ENCODE measurements around the gene CARD11.

The CARD11 gene

GRCh38 chr7:2943851-2944601, 99.6 kb downstream of the CARD11 start:
- TF ChIP-seq CTCF (IDR thresholded peaks at IDR 0.05; ENCODE audit: low read depth, low read length, missing control alignments): no peak
- H3K4me3 ChIP-seq (ENCODE audit: low read depth, low read length): no peak overlapping the region

GRCh38 chr7:2941216-2941859, 102.3 kb downstream of the CARD11 start:
- H3K4me3 ChIP-seq (ENCODE audit: low read depth, low read length): no peak overlapping the region
- DNase-seq (ENCODE audit: low read depth): no peak
- TF ChIP-seq CTCF (IDR thresholded peaks at IDR 0.05; ENCODE audit: low read depth, low read length, missing control alignments): no peak

More at GRCh38 chr7:2943851-2944601, 99.6 kb downstream of the CARD11 start:
- DNase-seq (ENCODE audit: low read depth): no peak

GRCh38 chr7:2940466-2940865, 103.2 kb downstream of the CARD11 start:
- H3K4me3 ChIP-seq (ENCODE audit: low read depth, low read length): no peak overlapping the region
- no peak for DNase-seq (ENCODE audit: low read depth)
- no peak for TF ChIP-seq CTCF (IDR thresholded peaks at IDR 0.05; ENCODE audit: low read depth, low read length, missing control alignments)

- H3K4me3 ChIP-seq (ENCODE audit: low read depth, low read length): no peak overlapping the region
- DNase-seq (ENCODE audit: low read depth): no peak
- TF ChIP-seq CTCF (IDR thresholded peaks at IDR 0.05; ENCODE audit: low read depth, low read length, missing control alignments): no peak
These were observed 104.3 kb downstream of the CARD11 start for GRCh38 chr7:2939193-2939885.

GRCh38 chr7:2938514-2939192, 105.0 kb downstream of the CARD11 start:
- DNase-seq (ENCODE audit: low read depth): no peak
- no peak for TF ChIP-seq CTCF (IDR thresholded peaks at IDR 0.05; ENCODE audit: low read depth, low read length, missing control alignments)
- H3K4me3 ChIP-seq (ENCODE audit: low read depth, low read length): no peak overlapping the region

DNA sequence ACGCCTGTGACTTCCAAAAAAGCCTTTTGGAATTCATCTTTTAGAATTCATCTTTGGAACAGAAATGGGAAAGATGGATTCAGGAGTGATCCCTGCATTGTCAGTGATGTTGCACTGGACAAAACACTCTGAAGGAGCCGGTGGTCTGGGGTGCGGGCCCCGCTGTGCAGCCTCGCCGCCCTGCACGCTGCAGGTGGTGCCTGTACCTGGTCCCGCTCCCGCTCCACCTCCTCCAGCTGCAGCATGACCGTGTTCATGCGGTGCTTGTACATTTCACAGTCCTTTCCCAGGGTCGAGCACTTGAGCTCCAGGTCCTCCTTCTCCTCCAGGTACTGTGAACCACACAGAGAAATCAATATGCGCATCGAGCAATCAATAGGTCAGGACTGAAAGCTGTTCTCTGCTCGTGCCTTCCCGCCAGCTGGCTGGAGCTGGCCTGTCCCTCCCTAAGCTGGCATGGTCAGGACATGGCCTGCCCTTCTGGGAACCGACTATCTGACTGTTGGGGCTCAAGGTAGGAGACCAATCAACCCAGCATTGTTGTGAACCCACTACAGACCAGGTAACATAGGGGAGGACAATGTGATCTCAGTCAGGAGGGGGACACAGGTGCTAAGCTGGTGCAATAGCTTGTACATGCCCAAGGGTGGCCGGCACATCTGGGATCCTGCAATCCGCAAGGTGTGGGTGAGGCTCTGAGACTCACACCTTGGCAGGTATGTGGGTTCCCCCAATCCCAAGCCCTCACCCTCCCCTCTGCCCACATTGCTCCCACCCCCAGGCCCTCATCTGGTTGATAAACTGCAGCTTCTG, 105.8 kb downstream of the CARD11 start:
- no peak for DNase-seq (ENCODE audit: low read depth)
- H3K4me3 ChIP-seq (ENCODE audit: low read depth, low read length): no peak overlapping the region
- TF ChIP-seq CTCF (IDR thresholded peaks at IDR 0.05; ENCODE audit: low read depth, low read length, missing control alignments): no peak

Measured in GM12864 (cell line).